M059J (cell line): ENCODE results near the gene GSG1. TPM values are rescaled to one million over a fixed set of nuclear protein-coding genes. Genes with fewer than 3 reads are reported as not detected.
A peak's percentile ranks its signal among the peaks of the same experiment; 100 is the strongest.

Experiments
- DNase-seq: peaks from one replicate; pipeline ENCODE4 v3.0.0-alpha.2; 2012; ENCODE audit warnings: low read depth
- total RNA-seq: library from RNA; depleted of rRNA; stranded (reverse); fragments of >200 nt; shearing (Covaris generic); gene quantifications from 2 replicates; pipeline ENCODE4 v1.2.3, GENCODE V29; 2014; rRNA removed

Gene GSG1
- total RNA-seq, result not detected in 2 replicates

DNA sequence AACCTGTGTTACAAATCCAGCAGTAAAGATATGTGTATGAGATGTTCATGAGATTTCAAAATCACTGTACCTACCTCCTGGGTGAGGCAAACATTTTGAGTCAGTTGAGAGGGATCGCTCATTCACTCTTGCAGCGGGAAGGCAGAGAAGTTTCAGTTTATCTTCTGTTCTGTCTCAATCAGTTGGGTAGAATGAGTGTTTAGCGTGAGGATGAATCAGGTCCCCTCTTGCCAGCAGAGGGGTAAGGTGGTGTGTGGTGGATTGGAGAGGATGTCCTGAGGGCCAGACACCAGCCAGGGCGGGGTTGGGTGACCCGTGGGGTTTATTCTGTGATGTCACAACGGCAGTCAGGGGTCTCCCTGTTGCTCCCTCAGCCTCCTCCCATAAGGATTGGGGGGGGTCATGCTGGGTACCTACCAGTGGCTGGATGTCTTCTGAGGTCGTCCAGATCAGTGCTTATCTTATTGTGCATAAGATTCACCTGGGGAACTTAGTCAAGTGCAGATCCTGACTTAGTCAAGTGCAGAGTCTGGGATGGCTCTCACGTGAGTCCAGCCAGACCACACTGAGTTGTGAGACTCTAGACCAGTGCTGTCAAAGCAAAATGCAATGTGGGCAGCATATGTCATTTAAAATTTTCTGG lies at the start of gene GSG1:
GSG1 (minus strand) TSS at position 277 of the 643 bp plus-strand sequence; CDS start at position 122, 155 bp downstream.
- DNase-seq, result peak; percentile 30

DNA sequence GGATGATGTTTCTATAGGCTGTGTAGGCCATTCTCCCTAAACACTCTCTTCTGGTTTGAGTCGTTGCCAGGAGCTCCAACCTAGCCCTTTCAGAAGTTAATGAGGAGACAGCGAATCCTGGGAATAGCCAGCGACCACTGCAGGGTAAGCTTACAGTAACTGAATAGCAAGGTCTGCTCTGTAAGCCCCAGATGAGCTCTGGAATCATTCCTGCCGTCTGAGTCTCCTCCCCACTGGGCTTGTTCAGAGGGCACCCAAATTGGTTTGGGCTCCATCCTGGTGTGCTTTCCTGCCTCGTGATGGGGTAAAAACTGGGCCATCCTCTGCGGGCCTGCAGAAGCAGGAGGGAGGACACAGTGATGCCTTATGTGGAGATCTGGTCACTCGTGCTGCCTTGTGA lies 49.7 kb upstream of the GSG1 start:
- no peak for DNase-seq

DNA sequence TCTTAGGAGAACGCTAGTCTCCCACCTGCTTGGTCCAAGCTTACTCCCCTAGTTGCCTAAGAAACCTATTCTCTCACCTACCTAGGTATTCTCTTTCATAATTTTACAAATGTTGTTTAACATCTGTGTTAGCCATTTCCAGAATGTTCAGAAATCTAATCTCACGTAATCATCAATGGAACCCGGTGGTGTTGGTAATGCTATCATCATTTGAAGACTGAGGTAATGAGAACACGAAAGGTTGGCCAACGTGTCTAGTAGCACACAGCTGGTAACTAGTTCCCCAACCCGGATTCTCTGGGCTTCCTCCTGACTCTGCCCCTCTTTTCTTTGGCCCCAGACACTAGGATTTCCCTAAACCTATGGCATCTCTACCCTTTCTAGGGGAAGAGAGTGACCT lies 49.3 kb upstream of the GSG1 start:
- DNase-seq, result no peak

DNA sequence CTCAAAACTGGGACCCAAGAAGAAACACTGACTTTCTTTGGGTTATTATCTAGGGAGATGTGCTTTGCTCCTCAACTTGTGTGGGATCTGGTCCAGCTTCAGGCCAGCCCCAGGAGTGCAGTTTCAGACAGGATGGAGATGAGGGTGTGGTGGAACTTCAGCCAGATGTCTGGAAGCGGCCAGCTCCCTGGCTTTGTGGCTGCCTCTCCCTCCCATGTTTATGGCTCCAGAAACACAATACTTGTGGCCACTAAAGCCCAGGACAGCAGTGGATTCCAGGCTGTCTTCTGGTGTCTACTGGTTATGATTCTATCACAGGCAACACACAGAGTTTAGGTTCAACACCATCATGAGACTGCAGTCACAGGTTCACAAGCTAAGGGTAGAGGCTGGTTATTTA lies 48.8 kb upstream of the GSG1 start:
- DNase-seq, result no peak

DNA sequence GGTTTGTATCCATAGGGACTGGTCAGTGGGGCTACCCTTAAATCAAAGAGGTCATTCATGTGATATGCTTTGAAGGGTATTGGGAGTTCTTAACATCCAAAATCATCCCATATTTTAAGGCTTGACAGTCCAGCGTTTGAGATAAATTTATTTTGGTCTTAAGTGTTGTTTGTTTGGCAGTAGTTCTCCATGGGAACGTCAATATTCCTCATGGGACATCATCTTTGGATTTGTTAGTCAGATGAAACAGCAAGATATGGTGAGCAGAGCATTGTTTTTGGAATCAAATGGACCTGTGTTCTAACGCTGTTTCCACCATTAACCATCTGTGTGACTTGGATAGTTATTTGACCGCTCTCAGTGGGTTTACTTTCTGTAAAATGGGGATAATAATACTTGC lies 45.9 kb upstream of the GSG1 start:
- no peak for DNase-seq

DNA sequence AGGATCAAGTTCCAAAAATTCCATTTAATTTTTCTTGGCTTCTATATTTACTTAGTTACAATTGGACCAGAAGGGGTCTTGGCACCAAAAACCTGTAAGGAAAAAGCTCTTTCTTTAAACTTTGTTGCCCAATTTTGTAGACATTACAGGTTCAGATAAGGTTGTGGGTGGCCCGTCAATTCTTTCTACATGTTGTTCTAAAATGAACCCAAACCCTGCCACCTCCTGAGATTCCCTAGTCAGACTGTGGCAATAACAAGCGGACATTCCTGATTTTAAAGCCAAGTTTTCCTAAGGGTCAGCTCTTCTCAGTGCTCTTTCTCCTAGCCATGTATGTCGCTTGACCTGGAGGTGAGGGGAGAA lies 45.0 kb upstream of the GSG1 start:
- DNase-seq, result no peak

DNA sequence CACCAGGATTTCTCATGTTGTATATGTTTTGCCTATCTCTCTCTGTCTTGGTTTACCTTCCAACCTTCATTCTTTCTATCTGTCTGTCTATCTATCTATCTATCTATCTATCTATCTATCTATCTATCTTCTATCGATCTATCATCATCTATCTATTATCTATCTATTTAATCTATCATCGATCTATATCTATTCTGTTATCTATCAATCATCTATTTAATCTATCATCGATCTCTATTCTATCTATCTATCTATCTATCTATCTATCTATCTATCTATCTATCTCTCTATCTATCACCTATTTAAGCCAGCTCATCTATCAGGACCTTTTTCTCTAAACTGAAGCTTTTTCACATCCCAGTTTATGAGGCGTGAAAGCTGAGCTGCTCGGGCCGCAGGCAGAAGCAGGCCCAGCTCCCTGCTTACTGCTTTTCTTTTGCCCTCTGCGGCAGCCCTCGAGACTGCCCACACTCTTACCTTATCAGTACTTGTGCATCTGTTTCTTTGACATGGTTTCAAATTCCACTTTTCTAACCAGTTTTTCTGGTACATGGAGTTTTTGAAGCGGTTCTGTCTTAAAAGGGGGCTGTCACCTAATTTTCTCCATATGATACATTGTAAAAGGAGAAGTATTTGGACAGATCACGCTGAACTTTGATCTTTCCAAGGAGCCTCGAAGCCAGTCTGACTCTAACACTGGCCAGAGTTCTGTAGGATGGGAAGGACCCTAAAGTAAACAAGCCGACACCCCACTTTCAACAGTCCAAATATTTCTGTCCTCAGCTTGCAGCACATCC lies 44.4 kb upstream of the GSG1 start:
- no peak for DNase-seq

DNA sequence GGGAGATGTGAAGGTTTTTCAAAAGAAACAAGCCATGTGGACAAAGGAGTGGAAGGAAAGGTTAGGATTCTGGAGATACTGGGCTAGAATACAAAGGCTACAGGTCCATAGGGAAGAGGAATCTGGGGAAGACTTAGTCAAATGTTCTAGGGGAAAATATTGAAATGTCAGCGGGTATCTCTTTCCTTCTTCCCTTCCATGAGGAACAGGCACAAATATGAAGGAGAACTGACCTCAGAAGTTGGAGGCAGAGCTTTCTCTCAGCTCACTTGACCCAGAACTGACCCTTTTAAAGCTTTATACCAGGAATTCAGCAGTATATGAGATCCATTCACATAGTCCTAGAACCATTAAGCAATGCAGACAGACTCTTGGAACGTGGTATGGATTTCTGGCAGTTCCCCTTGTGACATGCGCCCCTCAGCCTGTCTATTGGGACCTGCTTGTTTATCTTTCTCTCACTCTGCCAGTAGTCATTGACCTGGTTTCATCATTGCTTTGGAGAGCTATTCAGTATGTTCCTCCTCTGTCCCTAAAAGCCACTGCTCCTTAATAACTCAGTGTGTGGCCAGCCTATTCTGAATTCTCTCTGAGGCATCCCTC lies 43.0 kb upstream of the GSG1 start:
- no peak for DNase-seq

DNA sequence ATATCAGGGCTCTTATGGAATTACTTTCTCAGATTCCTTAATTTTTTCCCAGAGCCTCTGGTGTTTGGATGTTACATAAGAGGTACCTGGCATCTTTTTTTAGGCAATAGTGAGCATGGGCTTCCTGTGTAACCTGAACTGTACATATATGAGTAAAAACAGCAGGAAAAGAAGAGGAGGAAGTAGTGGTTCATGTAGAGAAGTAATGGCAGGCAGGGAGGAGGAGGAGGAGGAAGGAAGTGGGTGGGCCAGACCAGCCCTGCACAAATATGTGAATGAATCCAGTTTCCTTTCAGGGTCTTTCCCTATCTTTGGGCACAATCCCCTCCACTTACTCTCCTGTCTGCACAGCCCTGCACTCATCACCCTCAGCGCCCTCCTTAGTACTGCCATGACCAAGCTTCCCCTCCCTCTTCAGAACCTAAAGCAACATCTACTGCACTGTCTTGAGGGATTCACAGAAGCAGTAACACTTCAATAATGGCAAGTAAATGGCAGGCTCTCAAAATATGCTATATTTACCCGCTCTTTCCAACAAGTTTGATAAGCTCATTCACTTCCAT lies 40.9 kb upstream of the GSG1 start:
- no peak for DNase-seq

DNA sequence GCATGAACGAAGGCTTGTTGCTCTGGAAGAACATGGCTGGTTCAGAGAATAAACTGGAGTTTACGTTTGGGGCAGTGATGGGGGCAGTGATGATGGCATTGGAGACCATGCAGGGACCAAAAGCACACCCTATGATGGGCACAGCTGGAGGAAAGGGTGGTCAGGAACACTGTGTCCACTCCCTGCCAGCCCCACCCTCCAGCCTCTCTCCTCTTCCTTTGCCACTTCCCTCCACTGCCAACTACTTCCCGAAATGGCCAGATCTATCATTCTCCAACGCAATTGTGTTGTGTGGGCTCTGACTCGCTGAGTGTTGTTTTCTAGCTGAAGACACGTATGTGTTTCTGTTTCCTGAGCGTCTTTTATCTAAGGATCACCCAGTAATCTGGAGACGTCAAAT lies 39.3 kb upstream of the GSG1 start:
- no peak for DNase-seq

DNA sequence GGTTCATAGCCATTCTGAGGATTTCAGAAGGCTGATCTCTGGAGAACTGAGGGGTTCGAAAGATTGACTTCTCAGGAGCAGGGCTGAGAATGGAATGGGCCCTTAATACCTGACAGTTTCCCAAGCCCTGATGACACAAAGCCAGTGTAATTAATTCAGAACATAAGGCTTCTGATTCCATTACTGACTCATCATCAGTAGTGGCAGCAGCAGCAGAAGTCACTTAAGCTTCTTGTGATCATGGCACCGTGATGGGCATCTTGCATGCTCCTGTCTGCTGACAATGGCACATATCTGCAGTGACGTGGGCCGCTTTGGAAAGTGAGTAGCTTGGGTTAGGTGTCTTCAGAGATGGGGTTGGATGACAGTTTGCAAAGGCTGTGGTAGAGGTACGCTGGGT lies 38.2 kb upstream of the GSG1 start:
- no peak for DNase-seq

DNA sequence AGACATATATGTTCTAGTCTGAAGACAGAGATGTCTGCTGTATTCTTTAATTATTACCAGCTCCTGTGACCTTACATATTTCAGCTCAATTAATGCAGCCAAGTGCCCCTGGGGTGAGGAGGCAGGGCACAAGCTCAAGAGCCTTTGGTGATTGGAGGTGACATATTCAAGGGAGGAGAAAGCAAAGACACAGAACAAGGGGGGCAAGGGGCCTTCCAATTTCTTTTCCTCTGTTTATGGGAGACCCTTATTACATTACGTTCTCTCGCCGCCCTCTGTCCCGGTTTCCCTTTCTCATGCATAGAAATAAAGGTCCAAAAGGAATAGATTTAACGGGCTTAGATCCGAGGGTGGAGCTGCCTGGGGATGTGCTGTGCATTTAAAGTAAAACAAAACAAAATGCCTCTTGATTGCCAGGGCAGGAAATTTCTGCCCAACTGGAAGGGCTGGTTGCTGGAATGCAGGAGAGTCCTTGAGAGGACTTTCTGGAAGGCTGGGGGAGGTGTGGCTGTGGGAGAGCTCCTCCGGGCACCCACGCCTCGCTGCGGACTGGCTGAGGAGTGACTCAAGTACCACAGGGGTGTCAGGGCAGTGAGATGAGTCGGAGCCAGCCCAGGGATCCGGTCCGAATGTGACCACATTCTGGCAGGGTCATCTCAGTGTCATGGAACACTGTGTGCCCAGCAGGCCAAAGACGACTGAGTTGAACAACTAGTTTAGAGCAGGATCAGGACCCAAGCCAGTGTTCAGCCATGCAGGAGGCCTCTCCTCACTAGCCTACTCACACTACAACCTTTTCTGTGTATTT lies 32.1 kb upstream of the GSG1 start:
- peak; percentile 97 for DNase-seq

DNA sequence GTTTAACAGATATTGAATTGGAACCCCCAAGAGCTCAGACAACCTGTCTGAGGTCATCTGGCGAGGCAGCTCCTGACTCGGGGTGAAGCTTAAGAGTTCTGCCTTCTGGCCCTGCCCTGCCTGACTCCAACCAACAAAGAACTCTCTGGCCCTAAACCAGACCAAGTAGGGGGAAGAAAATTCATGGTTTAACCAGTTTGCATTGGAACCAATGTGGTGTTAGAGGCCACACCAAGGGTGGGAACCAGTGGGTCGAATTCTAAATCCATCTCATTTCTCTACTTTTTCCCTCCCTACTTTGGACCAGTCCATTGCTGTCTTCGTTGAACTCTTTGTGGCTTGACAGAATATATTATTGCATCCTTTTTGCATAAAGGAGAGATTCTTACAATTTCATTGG lies 30.4 kb upstream of the GSG1 start:
- no peak for DNase-seq

DNA sequence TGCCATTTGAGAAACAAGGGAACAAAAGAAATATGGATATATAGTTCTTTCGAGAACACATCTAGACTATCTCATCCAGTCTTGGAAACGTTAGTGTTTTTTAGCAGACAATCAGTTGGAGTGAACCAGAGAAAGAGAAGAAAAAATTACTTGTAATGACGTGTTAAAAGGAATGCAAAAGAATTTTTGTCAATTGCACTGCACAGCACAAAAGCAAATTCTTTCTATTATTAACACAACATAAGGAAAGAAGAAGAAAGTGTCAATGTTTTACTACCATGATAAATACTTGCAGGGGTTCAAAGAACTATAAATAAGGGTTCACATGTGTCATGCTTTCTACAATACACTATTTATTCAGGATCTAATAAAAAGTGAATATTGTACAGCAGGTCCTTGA lies 27.5 kb upstream of the GSG1 start:
- no peak for DNase-seq

DNA sequence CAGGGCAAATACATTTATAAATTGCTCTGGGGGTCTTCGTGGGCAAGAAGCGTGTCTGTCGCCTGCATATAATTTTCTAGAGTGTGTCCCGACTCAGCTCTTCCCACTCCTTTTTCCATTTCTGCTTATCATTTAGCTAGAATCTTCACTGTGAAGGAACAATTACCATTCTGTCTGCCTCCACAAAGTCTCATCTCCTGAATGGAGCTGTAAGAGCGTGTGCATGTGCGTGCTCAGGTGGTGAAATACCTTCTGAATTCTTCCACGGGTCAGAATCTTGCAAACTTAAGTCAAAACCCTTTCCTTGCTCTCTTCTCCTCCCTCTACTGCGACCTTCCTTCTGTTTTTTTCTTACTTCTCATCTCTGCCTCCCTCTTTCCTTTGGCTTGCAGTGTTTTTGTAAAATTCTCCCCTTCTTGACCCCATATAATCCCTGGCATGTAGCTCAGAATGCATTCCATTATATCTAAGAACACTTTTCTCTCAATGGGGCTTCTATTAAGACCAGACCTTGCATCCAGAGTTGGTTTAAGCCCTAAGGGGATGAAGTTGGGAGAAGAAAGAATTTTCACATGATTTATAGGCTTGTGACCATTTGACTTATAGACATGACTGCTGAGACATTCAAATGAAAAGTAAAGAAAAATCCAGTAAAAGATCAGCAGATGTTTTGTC lies 25.0 kb upstream of the GSG1 start:
- peak; percentile 60 for DNase-seq

DNA sequence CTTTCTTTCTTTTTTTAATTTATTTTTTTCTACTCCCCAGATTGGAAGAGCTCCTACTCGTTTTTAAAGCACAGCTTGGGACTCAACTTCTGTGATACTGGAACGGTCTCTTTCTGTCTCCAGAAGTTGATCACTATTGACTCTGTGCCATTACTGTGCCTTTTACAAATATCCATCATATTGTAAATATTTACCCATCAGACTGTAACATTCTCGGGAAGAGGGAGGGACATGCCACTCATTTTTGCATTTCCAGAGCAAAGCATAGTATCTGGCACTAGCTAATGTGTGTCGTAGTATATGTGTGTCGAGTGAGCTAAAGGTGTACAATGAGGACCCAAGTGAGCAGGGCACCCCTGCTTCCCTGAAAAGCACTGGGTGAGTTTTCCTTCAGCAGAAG lies 24.0 kb upstream of the GSG1 start:
- DNase-seq, result no peak

DNA sequence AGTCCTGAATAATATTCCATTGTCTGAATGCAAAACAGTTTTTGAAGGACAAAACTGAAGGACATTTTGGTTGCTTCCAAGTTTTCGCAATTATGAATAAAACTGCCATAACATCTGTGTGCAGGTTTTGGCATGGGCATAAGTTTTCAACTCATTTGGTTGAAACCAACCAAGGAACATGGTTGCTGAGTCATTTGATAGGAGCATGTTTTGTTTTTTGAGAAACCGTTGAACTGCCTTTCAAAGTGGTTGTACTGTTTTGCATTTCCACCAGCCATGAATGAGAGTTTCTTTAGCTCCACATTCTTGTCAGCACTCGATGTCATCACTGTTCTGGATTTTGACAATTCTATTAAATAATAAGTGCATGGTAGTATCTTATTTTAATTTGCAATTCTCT lies 23.0 kb upstream of the GSG1 start:
- DNase-seq, result no peak

DNA sequence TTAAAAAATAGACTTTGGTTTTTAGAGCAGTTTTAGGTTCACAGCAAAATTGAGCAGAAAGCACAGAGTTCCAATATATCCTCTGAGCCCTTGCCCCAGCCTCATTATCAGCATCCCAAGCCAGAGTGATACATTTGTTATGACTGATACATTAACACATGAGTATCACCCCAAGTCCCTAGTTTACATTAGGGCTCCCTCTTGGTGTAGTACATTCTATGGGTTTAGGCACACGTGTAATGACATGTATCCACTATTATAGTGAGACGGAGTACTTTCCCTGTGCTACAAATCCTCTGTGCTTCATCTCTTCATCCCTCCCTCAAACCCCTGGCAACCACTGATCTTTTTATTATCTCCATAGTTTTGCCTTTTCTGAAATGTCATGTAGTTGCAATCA lies 22.5 kb upstream of the GSG1 start:
- no peak for DNase-seq

DNA sequence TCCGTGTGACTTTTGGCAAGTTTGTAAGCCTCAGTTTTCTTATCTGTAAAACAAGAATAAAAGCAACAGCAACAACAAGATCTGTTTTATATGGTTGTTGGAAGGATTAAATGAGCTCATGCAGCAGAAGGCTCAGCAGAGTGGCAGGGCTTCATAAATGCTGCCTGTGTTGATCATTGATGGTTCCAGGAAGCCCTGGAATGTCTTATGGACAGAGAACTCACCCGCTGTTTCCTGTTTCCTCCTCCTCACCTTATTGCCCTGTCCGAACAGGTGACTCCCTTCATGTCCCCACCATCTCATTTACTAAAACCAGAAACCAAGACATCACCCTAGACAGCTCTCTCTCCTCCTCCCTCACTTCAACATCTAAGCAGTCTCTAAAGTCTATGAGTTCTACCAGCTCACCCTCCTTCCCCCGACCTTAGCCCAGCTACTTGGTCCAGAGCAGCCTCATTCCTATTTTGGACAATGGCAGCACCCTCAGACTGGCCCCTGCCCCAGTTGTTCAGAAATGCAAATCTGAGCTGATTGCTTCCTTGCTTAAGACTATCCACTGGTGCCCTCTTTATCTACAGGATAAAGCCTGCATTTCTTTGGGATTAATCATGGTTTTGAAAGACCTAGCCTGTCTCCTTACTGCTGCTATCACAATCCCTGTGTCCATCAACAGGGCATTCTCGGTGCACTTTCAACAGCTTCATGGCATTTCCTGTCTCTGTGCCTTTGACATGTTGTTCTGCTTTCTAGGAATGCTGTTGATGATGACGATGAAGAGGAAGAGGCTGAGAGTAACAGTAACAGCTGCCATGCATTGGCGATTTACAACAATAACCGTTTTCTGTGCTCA lies 21.4 kb upstream of the GSG1 start:
- peak; percentile 83 for DNase-seq

DNA sequence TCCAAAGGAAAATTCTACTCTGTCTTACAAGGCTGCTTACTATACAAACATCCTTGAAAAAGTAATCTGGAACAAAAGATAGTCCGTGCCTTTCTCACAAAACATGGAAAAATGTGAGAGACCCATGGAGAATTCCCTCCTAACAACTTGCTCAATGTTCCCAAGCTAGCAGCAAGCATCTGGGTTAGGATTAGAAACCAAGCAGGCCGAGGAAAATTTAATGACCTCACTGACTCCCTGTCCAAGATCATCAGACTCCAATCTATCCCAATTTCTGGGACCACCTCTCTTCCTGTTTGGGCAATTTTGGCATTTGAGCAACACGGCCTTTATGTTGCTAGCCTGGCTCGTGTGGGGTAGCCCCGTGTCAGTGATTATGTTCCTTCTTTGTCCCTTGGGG lies 18.1 kb upstream of the GSG1 start:
- no peak for DNase-seq

DNA sequence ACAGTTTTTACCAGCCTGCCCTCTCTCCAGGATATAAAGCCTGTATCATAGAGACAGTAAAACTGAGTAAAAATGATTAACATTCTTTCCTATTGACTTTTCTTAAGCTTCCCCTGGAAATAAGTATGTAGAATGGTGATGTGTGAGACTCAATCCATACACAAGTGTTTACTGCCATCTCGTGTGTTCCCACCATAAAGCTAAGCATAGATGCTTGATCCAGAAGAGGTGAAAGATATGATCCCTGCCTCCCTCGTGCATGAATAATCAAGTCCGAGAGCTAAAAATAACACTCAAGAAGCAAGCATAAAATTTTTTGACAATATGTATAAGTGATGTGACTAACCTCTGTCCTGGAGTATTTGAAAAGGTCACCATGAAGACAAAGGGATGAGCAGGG lies 16.9 kb upstream of the GSG1 start:
- DNase-seq, result no peak
